ENCODE results near the gene HYCC1.

- TF ChIP-seq POLR2A (IDR thresholded peaks at IDR 0.05) = no peak
- no peak for TF ChIP-seq CTCF (IDR thresholded peaks at IDR 0.05)
These were observed 23.4 kb downstream of the HYCC1 start for GRCh38 chr7:22990588-22990949.
